Activated CD4-positive, alpha-beta T cell treated with anti-CD3 and anti-CD28 coated beads, Interleukin-2, Interleukin-4, amounts not matched to agents 100 ng/mL and 50 ng/mL, durations not matched to agents 16 hours and 8 hours (primary cell): ENCODE results near the gene TSPAN32.
"Not testable (repeated sequence)": the region's sequence is repeated elsewhere in the genome, so short reads cannot be mapped to it uniquely, and the experiment has no call there.

Experiments used
- DNase-seq: peaks from one replicate; pipeline ENCODE4 v3.0.0-alpha.2; 2020; ENCODE audit warnings: low spot score

The TSPAN32 gene

DNA sequence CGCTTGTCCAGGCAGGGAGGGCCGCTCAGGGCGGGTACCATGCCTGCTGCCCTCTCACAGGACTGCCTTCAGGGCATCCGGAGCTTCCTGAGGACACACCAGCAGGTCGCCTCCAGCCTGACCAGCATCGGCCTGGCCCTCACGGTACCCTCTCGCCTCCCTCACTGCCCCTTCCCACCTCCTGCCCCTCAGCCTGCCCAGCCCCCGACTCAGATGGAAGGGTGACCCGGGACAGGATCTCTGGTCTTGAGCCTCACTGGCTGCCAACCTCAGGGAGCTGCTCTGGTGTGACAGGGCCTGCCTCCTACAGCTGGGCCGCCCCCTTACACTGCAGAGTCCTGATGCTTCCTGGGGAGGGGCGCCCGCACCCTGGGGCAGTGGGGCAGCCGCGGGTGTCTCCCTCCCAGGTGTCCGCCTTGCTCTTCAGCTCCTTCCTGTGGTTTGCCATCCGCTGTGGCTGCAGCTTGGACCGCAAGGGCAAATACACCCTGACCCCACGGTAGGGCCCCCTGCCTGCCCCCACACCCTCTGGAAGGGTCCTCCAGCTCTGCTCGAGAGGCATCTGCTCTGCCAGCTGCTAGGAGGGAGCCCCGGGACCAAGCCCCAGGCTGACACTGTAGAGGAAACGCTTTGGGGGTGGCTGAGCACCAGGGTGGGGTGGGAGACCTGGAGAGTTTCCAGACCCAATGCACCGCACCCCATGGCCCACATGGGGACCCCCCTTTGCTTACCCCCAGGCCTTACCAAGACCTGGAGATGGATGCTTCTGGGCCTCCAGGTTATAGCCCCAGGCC is 14.6 kb downstream of the TSPAN32 start:
- DNase-seq, result no peak

DNA sequence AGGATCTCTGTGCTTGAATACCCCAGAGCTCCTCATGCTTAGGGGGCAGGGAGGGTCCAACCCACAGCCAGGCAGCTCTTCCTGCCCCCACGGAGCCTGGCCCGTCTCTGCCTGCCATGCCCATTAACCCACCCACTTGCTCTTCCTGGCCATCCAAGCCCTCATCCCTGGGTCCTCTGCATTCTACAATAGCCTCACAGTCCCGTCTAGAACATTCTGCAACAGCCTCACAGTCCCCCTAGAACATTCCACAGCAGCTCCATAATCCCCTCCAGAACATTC is 15.1 kb downstream of the TSPAN32 start:
- DNase-seq, result no peak

DNA sequence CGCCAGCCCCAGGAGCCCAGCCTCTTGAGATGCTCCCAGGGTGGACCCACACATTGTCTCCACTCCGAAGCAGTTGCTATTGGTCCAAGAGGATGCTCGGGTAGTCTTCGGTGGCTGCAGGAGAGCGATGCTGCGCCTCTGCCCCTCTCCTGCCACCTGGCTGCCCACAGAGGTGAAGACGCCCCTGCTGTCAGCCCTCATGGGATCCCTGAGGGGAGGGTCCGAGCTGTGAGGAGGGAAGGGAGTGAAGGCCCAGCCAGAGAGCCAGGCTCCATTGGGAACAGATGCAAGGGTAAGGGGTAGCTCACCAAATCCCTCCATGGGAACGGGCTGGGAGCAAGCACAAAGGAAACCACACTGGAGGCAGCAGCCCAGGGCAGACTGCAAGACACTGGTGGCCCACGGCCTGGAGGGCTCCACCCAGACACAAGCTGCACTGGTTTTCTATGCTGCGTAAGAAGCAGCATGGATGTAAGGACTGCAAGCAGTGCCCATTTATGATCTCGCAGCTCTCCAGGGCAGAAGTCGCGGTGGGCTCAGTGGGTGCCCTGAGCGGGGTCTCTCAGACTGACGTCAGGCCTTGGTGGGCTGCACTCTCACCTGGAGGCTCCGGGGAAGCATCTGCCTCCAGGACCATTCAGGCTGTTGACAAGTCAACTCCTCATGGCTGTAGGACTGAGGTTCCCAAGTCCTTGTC is 15.7 kb downstream of the TSPAN32 start:
- no peak for DNase-seq

DNA sequence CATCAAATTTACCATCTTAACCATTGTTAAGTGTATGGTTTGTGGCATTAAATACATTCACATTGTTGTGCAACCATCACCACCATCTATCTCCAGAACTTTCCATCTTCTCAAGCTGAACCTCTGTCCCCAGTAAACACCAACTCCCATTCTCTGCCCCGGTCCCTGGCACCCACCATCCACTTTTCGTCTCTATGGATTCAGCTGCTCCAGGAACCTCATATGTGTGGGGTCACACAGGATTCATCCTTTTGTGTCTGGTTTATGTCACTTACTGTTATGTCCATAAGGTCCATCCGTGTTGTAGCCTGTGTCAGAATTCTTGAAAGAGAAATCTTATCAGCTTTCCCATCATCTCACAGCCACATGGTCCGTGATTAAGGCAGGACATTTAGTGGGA is 16.3 kb downstream of the TSPAN32 start:
- DNase-seq, result no peak

DNA sequence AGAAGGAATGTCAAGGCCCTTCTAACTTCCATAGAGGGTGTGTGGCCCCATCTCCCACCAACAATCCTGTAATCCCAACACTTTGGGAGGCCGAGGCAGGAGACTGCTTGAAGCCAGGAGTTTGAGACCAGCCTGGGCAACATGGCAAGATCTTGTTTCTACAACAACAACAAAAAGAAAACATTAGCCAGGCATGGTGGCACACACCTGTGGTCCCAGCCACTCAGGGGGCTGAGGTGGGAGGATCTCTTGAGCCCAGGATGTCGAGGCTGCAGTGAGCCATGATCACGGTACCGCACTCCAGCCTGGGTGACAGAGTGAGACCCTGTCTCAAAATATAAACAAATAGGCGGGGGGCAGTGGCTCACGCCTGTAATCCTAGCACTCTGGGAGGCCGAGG is 16.9 kb downstream of the TSPAN32 start:
- no peak for DNase-seq

DNA sequence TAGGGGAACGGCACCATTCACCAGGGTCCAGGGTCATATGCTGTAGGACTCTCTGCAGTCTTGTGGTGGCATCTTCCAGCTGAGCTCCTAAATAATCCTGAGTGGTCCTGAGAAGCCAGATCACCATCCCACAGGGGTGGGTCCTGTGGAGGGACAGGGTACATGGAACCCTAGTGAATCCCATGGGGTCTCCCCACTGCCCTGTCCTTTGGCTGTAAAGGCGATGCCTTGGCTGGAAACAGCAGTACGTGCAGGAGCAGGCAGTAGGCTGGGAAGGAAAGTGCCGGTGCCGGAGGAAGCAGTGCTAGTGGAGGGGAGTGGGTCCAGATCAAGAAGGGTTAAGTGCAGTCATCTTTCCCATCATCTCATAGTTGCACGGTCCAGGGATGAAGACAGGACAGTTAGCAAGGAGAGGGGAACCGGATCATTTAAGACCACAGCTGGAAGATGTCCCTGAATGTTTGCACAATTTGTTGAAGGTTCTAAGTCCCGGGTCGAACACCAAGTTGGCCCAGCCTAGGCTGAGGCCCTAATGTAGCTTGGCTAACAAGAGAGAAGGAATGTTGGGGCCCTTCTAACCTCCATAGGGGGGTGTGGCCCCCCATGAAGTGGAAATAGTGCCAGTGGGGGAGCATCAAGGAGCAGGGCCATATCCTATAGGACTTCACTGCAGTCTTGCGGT is 18.1 kb downstream of the TSPAN32 start:
- DNase-seq, result no peak

DNA sequence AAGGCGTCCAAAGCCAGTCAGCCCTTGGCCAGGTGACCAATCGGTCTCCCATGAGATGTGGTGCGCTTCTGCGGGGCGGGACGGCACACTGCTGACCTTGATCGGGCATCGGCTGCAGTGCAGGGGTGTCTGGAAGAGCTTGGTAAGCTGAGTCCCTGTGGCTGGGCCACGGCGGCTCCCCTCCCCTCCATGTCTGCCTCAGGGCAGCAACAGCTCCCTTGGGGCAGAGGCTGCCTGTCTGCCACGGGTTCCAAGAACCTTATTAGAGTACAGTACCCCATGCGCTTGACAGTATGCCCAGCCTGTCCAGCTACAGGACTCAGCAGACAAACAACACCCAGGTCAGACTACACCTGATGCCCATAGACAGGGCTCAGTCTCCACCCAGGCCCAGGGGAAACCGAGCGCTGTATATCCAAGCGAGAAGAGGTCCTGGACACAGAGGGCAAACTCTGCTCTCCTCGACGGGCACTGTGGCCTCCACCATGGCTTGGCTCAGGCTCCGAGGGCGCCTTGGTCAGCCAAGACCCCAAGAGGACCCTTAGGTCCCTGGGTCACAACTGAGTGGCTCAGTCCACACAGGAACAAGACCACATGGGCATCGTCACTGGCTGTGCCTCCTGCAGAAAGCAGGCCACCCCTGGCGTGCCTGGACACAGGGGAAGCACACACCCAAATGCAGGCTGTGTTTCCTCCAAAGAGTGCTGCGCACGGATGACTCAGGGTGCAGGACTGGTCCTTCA is 18.9 kb downstream of the TSPAN32 start:
- DNase-seq, result no peak

DNA sequence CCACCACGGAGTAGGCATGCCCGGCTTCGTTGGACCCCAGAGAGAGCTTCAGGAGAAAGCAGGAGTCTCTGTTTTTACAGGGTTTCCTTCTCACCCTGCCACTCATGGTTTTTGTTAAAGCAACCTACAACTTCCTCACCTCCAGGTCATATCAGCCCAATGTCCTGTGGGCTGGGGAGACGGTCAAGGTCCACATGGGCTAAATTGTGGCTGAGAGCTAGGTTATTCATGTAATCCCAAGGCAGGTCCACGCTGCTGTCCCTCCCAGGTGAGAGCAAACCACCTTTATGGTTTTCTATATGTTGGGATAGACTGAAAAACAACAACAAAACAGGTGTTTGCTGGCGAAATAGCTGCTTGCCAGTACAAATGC is 19.5 kb downstream of the TSPAN32 start:
- DNase-seq, result no peak

DNA sequence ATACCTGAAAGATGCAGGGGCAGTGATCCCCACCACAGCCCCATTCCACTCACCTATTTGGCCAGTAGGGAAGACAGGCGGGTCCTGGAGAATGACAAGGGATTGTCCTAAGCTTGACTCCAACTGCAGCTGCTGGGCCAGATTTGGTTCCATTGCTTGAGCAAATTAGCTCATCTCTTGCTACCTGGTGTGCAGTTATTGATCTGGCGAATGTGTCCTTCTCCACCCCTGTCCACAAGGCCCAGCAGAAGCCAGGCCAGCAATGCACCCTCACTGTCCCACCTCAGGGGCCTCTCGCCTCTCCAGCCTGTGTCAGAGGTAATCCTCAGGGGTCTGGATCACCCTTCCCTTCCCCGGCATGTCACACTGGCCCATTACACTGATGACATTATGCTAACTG is 23.3 kb downstream of the TSPAN32 start:
- no peak for DNase-seq

DNA sequence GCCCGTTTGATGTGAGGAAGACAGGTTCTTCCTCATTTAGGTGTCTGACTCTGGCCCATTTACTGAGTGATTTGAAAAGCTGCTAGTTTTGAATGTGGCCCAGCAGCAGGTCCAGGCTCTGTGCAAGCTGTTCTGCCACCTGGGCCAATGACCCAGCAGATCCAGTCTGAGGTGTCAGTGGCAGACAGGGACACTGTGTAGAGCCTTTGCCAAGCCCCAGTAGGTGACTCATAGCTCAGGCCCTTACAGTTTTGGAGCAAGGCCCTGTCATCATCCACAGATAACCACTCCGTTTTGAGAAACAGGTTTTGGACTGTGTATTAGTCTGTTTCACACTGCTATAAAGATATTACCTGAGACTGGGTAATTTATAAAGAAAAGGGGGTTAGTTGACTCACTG is 23.9 kb downstream of the TSPAN32 start:
- no peak for DNase-seq

DNA sequence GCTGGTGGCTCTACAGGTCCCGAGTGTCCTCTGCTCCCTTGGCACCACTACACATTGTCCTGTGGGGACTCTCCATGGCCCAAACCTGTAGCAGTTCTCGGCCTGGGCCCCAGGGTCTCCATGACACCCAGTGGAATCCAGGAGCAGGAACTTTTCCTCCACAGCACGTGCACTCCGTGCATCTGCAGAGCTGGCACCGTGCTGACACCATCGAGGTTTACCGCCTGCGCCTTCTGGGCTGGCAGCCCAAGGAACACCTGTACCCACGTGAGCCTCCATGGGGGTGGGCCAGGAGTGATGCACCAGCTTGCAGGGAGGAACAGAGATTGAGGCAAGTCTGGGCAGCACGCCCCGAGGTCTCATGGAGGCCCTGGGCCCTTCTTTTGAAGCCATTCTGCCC is 25.2 kb downstream of the TSPAN32 start:
- DNase-seq, result no peak

DNA sequence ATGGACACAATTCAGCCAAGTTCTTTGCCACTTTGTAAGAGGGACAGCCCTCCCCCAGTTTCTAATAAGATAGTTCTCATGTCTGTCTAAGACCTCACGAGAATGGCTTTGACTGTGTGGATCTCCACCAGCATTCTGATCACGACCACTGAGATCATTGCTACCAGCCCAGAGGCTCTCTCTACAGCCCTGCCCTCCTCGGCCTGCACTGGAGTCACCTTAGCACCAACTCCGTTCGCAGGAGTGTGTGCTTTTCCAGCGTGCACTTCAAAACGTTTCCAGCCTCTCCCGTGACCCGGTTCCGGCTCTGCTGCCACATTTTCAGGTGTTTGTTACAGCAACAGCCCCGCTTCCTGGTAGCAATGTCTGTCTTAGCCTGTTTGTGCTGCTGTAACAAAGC is 26.2 kb downstream of the TSPAN32 start:
- DNase-seq, result no peak

DNA sequence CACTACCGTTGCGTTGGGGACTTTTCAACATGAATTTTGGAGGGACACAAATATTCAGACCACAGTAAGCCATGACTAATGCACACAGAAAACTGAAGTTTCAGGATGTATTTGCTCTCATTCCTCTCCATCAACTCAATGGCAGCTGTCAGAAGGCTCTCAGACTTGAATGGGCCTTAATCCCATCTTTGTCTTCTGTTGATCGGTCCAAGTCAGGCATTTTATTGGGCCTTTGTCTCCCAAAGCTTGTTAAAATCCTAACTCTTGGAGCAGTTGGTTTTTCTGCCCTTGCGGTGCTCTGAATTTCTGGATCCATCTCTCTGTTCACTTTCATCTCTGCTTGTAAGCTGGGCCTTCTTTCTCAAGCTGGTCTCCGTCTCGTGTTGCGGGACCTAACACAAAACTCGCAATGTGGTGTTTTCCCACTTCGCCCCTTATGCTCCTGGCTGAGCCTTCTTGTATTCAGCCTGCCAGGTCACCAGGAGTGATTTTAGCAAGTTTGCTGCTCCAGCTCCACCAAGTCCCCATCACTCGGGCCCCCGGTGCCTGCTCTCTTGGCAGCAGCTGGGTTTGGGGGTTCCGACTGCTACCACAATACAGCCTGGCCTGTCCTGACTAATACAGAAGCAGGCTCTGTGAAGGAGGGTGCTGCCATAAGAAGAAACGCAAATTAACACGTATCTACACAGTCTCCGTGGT is 27.0 kb downstream of the TSPAN32 start:
- no peak for DNase-seq

DNA sequence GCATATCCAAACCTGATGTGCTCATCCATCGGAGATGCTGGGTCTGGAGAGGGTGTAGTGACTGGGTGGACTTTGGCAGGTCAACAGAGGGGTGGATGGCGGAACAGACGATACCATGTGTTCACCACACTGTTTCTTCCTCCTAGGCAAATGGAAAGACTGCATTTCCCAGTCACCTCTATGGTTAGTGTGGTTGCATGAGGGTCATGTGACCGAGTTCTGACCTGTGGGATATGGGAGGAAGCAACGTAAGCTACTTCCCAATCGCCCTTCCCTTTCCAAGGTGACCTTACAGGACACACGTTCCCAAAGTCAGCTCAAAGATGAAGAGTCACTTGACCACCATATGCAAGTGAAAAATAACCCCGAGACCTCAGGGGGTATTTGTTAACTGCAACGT is 27.7 kb downstream of the TSPAN32 start:
- DNase-seq, result no peak

DNA sequence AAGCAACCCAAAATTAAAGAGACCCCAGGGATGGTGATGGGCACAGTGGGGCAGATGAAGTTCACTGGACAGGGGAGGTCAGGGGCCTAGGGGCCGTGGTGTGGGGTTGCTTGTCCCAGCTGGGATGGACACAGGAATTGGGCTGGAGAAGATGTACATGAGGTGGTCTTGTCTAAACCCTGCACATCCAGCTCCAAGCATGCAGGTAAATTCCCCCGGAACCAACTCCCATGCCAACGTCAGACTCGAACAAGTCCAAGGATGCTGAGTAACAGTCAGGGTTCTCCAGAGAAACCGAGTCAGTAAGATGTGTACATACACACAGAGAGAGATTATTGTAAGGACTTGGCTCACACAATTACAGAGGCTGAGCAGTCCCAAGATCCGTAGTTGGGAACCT is 28.9 kb downstream of the TSPAN32 start:
- DNase-seq, result no peak

DNA sequence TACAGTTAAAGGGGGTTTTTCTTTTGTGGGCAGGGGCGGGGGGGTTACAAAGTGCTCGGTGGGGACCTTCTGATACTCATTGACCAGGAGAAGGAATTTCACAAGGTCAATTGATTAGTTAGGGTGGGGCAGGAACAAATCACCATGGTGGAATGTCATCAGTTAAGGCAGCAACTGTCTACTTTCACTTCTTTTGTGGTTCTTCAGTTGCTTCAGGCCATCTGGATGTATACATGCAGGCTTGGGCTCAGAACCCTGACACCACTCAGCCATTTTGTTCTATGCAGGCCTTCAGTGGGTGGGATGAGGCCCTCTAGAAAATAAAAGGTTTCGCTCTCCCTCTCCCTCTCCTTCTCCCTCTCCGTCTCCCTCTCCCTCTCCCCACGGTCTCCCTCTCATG is 29.6 kb downstream of the TSPAN32 start:
- no peak for DNase-seq

DNA sequence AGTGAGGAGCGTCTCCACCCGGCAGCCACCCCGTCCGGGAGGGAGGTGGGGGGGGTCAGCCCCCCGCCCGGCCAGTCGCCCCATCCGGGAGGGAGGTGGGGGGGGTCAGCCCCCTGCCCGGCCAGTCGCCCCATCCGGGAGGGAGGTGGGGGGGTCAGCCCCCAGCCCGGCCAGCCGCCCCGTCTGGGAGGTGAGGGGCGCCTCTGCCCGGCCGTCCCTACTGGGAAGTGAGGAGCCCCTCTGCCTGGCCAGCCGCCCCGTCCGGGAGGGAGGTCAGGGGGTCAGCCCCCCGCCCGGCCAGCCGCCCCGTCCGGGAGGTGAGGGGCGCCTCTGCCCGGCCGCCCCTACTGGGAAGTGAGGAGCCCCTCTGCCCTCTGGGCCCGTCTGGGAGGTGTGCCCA is 30.8 kb downstream of the TSPAN32 start:
- not testable (repeated sequence) for DNase-seq

DNA sequence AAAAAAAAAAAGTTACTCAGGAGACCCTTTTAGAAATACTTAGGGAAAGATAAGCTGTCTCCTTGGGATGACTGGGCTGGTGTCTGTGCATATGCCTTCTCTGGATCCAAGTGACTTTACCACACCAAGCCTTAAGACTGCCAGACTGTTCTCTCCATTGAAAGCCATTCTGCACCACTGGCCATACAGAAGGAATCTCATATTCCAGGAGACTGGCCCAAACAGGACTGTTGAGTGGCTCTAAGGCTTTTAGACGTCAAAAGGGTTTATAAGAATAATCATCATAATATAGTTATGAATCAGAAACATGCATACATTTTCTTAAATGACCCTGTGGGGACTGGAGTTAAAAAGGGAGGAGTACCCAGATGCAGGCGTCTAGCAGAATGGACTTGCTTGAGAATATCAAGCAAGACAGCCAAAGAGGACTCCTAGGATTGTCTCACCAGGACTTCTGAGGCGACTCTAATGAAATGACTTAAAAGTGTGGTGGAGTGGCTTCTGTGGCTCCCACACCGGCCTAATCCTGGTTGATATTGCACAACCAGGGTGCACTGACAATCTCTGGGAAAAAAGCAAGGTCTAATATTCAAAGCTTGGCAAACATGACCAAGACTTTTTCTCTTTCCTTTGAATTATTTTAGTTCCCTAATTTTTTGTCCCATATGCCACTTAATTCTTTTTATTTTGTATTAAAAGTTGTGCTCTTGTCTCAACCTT is 31.8 kb downstream of the TSPAN32 start:
- DNase-seq, result not testable (repeated sequence)

DNA sequence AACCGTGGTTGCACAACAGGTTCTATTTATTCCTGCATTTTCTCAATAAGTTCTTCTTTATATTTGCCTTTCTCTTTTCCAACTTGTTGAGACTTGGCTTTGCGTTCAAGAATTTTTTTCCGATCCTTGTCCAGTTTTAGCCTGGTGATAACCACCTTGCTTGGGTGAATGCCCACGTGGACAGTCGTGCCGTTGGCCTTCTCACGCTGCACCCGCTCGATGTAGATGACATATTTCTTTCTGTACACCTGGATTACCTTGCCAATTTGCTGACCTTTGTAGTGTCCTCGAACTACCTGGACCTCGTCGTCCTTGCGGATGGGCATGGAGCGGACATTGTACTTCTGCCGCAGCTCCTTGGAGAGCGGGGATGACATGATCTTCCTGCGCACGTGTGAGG is 33.5 kb downstream of the TSPAN32 start:
- not testable (repeated sequence) for DNase-seq

DNA sequence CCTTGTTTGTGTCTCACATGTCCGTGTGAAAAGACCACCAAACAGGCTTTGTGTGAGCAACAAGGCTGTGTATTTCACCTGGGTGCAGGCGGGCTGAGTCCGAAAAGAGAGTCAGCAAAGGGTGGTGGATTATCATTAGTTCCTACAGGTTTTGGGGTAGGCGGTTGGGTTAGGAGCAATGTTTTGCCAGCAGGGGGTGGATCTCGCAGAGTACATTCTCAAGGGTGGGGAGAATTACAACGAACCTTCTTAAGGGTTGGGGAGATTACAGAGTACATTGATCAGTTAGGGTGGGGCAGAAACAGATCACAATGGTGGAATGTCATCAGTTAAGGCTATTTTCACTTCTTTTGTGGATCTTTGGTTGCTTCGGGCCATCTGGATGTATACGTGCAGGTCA is 36.9 kb downstream of the TSPAN32 start:
- DNase-seq, result not testable (repeated sequence)

DNA sequence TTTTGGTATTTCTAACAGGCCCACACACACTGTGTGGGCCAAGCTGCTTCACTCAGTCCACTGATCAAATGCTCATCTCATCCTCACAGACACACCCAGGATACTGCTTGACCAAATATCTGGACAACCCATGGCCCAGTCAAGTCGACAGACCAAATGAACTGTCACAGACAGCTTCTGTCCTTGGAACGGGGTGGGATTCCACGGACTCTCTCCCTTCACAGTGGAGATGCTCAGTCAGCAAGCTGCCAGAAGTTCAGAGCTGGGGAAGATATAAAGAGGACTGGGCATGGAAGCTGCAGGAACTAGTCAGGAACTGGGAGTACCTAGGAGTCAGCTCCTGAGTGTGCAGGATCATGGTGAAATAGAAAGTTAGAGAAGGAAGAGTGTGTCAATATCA is 40.7 kb downstream of the TSPAN32 start:
- no peak for DNase-seq

DNA sequence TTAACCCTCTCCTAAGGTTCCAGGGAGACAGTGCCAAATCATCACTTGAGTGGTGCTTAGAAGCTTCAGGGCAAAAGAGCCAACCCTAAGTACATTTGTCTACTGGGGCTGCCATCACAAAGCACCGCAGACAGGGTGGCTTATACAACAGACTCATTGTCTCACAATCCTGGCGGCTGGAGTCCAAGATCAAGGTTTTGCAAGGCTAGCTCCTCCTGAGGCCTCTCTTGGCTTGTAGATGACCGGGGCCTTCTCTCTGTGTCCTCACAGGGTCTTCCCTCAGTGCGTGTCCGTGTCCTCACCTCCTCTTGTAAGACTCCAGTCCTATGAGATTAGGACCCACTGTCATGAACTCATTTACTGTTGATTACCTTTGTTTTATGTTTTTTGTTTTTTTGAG is 41.2 kb downstream of the TSPAN32 start:
- DNase-seq, result no peak
